H9 (cell line): Measurements from ENCODE around the gene CLOCK. TPM values are rescaled to one million over a fixed set of nuclear protein-coding genes. Genes with fewer than 3 reads are reported as not detected.

Source experiments
- DNase-seq: peaks from one replicate; pipeline ENCODE4 v3.0.0-alpha.2; 2017
- H2AFZ ChIP-seq: one replicate; pipeline ENCODE4 v1.6.1; 2013; ENCODE audit warnings: mild to moderate bottlenecking, low read length, control low read depth, moderate library complexity
- H2AK5ac ChIP-seq: 2 replicates; pipeline ENCODE4 v1.6.1; 2013; ENCODE audit warnings: low read length, control low read depth, mixed read lengths; ENCODE audit not compliant: insufficient read length
- H2BK120ac ChIP-seq: one replicate; pipeline ENCODE4 v1.6.1; 2013; ENCODE audit warnings: low read depth, mild to moderate bottlenecking, low read length, control low read depth, inconsistent platforms; ENCODE audit not compliant: poor library complexity, severe bottlenecking
- H2BK12ac ChIP-seq: 2 replicates; pipeline ENCODE4 v1.6.1; 2013; ENCODE audit warnings: low read length, control low read depth, mixed read lengths, low read depth; ENCODE audit not compliant: insufficient read length
- H2BK15ac ChIP-seq: 2 replicates; pipeline ENCODE4 v1.6.1; 2013; ENCODE audit warnings: low read depth, low read length, control low read depth
- H2BK20ac ChIP-seq: one replicate; pipeline ENCODE4 v1.6.1; 2013; ENCODE audit warnings: low read depth, mild to moderate bottlenecking, low read length, control low read depth, inconsistent platforms; ENCODE audit not compliant: poor library complexity, severe bottlenecking
- H2BK5ac ChIP-seq: 2 replicates; pipeline ENCODE4 v1.6.1; 2013; ENCODE audit warnings: low read length, control low read depth, mixed read lengths; ENCODE audit not compliant: insufficient read length
- H3K14ac ChIP-seq: 2 replicates; pipeline ENCODE4 v1.6.1; 2013; ENCODE audit warnings: low read length, control low read depth; ENCODE audit not compliant: insufficient read depth
- H3K18ac ChIP-seq: 2 replicates; pipeline ENCODE4 v1.6.1; 2013; ENCODE audit warnings: low read depth, mild to moderate bottlenecking, mixed read lengths, low read length, control low read depth; ENCODE audit not compliant: insufficient read length
- H3K23ac ChIP-seq: 2 replicates; pipeline ENCODE4 v1.6.1; 2013; ENCODE audit warnings: low read length, control low read depth, mixed read lengths, low read depth; ENCODE audit not compliant: insufficient read length
- H3K23me2 ChIP-seq: 2 replicates; pipeline ENCODE4 v1.6.1; 2013; ENCODE audit warnings: low read depth, mild to moderate bottlenecking, mixed read lengths, low read length, control low read depth; ENCODE audit not compliant: insufficient read length, poor library complexity, severe bottlenecking
- H3K27ac ChIP-seq: 2 replicates; pipeline ENCODE4 v1.5.1; 2013; ENCODE audit warnings: low read length, control low read depth, mixed read lengths, low read depth; ENCODE audit not compliant: insufficient read length
- H3K27me3 ChIP-seq: 2 replicates; pipeline ENCODE4 v1.6.1; 2013; ENCODE audit warnings: low read length, control low read depth, inconsistent platforms; ENCODE audit not compliant: insufficient read depth
- H3K4ac ChIP-seq: 2 replicates; pipeline ENCODE4 v1.6.1; 2013; ENCODE audit warnings: low read depth, mild to moderate bottlenecking, control low read depth, inconsistent platforms, low read length, moderate library complexity
- H3K4me1 ChIP-seq: 2 replicates; pipeline ENCODE4 v1.6.1; 2013; ENCODE audit warnings: low read length, control low read depth, inconsistent platforms; ENCODE audit not compliant: insufficient read depth
- H3K4me2 ChIP-seq: 2 replicates; pipeline ENCODE4 v1.6.1; 2013; ENCODE audit warnings: low read length, control low read depth, mixed read lengths; ENCODE audit not compliant: insufficient read length, insufficient read depth
- H3K56ac ChIP-seq: 2 replicates; pipeline ENCODE4 v1.6.1; 2013; ENCODE audit warnings: low read depth, mild to moderate bottlenecking, mixed read lengths, low read length, control low read depth; ENCODE audit not compliant: insufficient read length
- H3K79me1 ChIP-seq: 2 replicates; pipeline ENCODE4 v1.6.1; 2013; ENCODE audit warnings: low read depth, mild to moderate bottlenecking, moderate library complexity, low read length, control low read depth, inconsistent platforms; ENCODE audit not compliant: insufficient read depth, poor library complexity, severe bottlenecking
- H3K79me2 ChIP-seq: 2 replicates; pipeline ENCODE4 v1.6.1; 2013; ENCODE audit warnings: low read length, control low read depth, inconsistent platforms; ENCODE audit not compliant: insufficient read depth
- H3K9ac ChIP-seq: 2 replicates; pipeline ENCODE4 v1.6.1; 2013; ENCODE audit warnings: low read length, control low read depth, mixed read lengths; ENCODE audit not compliant: insufficient read length; ENCODE audit errors: extremely low read depth
- H3K9me3 ChIP-seq: one replicate; pipeline ENCODE4 v1.6.1; 2013; ENCODE audit warnings: low read depth, low read length, inconsistent platforms; ENCODE audit not compliant: control insufficient read depth
- H3T11ph ChIP-seq: one replicate; pipeline ENCODE4 v1.6.1; 2013; ENCODE audit warnings: mild to moderate bottlenecking, low read length, control low read depth, inconsistent platforms
- H4K20me1 ChIP-seq: one replicate; pipeline ENCODE4 v1.6.1; 2013; ENCODE audit not compliant: control insufficient read depth, insufficient read length, insufficient read depth
- H4K5ac ChIP-seq: 2 replicates; pipeline ENCODE4 v1.6.1; 2013; ENCODE audit warnings: low read depth, mild to moderate bottlenecking, mixed read lengths, low read length, control low read depth; ENCODE audit not compliant: insufficient read length
- H4K8ac ChIP-seq: replicated peaks from 2 replicates; pipeline ENCODE4 v1.6.1; 2013; ENCODE audit warnings: low read length, control low read depth, mixed read lengths, low read depth; ENCODE audit not compliant: insufficient read length
- H4K91ac ChIP-seq: 2 replicates; pipeline ENCODE4 v1.6.1; 2013; ENCODE audit warnings: low read depth, mild to moderate bottlenecking, moderate library complexity, mixed read lengths, low read length, control low read depth; ENCODE audit not compliant: insufficient read length
- H3K27ac Mint-ChIP-seq, 3 experiments: 2 replicates in 2 of 3; 3 replicates in 1 of 3; pipeline ENCODE4 v1.8.0; 2020 to 2021; ENCODE audit warnings: mixed read lengths in 3 of 3, mild to moderate bottlenecking in 1 of 3, moderate library complexity in 1 of 3
- H3K27me3 Mint-ChIP-seq: 2 replicates; pipeline ENCODE4 v1.8.0; 2021; ENCODE audit warnings: low read depth, mild to moderate bottlenecking, moderate library complexity, mixed read lengths
- H3K36me3 Mint-ChIP-seq, 3 experiments: 2 replicates in 2 of 3; 3 replicates in 1 of 3; pipeline ENCODE4 v1.8.0; 2020 to 2021; ENCODE audit warnings: low read depth in 3 of 3, mixed read lengths in 3 of 3; ENCODE audit not compliant: insufficient read depth in 1 of 3
- H3K4me1 Mint-ChIP-seq, 2 experiments: 2 replicates each; pipeline ENCODE4 v1.8.0; 2020; ENCODE audit warnings: mixed read lengths in 2 of 2
- H3K4me3 Mint-ChIP-seq, 2 experiments: 2 replicates in 1 of 2; 3 replicates in 1 of 2; pipeline ENCODE4 v1.8.0; 2020 to 2021; ENCODE audit warnings: mild to moderate bottlenecking in 2 of 2, mixed read lengths in 2 of 2, moderate library complexity in 1 of 2
- H3K9me3 Mint-ChIP-seq, 2 experiments: 2 replicates in 1 of 2; 3 replicates in 1 of 2; pipeline ENCODE4 v1.8.0; 2020; ENCODE audit warnings: mild to moderate bottlenecking in 2 of 2, mixed read lengths in 2 of 2, moderate library complexity in 1 of 2
- whole genome bisulfite sequencing: extraction: QIAGEN DNeasy Blood & Tissue Kit; methylation state at CpG from one replicate; pipeline ENCODE4 v1.1.7; 2013; ENCODE audit warnings: missing lambda C conversion rate, low lambda C conversion rate, mixed read lengths; ENCODE audit not compliant: insufficient read length; ENCODE audit errors: extremely low coverage; 5-methylcytosine and 5-hydroxymethylcytosine counted together
- total RNA-seq: library from RNA; stranded (reverse); gene quantifications from 2 replicates; pipeline ENCODE4 v1.2.1, GENCODE V29; 2021
- TF ChIP-seq, protein P1 (sequence below): fragments of 200-600 bp; sonication (generic); conservative IDR thresholded peaks from 3 replicates; pipeline ENCODE4 v1.8.0; 2021; ENCODE audit warnings: antibody characterized with exemption, mild to moderate bottlenecking

CLOCK gene
- total RNA-seq, 1 experiment from 2014 or later: 16.2 TPM

DNA sequence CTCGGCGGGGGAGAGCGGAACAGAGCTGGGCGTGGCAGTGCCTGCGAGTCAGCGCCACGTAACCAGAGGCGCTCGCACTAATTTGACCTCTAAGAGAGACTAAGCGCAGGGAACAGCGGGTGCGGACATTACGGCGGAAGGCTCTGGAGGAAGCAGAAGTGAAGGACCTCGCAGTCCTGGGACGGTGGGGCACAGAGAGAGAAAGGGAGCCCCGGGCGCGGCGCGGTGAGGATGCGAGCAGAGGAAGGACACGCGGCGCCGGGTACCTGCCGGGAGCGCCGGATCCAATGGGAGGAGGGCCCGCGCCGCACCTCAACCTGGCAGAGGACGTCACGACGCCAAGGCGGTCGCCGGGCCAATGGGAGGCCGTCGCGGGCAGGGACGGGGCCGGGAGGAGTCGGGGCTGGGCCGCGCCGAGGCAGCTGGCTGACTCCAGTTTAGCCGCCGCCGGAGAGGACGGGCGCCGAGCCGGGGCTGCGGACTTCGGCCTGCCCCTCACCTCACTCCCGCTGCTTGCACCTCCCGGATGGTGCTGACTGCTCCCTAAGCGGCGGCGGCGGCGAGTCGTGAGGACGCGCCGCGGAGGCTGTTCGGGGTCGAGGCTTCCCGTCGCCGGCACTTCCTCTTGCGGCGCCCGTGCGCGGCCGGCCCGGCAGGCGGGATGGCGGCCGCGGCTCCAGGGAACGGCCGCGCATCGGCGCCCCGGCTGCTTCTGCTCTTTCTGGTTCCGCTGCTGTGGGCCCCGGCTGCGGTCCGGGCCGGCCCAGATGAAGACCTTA lies 151.0 kb downstream of the CLOCK start, which contains the start of gene TMEM165:
TMEM165 (plus strand) TSS at position 429 of the 779 bp plus-strand sequence; CDS start at position 662, 233 bp downstream.
- H3K27ac ChIP-seq: peak within 1 kb of the TSS; percentile 12
- H4K91ac ChIP-seq: no peak within 1 kb of the TSS
- no peak within 1 kb of the TSS for H2AFZ ChIP-seq
- no peak within 1 kb of the TSS for H2AK5ac ChIP-seq
- no peaks in the 10 kb centered on the region for H3K9me3 ChIP-seq
- H3K79me2 ChIP-seq: peaks cover 31% of the 10 kb centered on the region
- no CpG with 5 or more reads among the region's 95 CpGs for WGBS
- H3K14ac ChIP-seq: peak within 1 kb of the TSS; percentile 95
- no peak within 1 kb of the TSS for H2BK120ac ChIP-seq
- no peaks in the 10 kb centered on the region for H3K79me1 ChIP-seq
- H3K56ac ChIP-seq: no peak within 1 kb of the TSS
- H3K18ac ChIP-seq: peak within 1 kb of the TSS; percentile 93
- H2BK20ac ChIP-seq: no peak within 1 kb of the TSS
- Mint-ChIP-seq H3K27me3 (no peaks in the 10 kb centered on the region; the same call in 1 of the 2 replicates), H3K4me1 (peaks cover 32 to 33% of the 10 kb centered on the region in 2 experiments), H3K4me3 (peak within 1 kb of the TSS; percentile 91 to 93), H3K27ac (peak within 1 kb of the TSS; percentile 91 to 99 (median 98)), H3K36me3 (peaks cover 21 to 29% (median 25%) of the 10 kb centered on the region in 3 experiments), H3K9me3 (no peaks in the 10 kb centered on the region; a peak in 1 of 5 replicates)
- H3K23ac ChIP-seq: no peak within 1 kb of the TSS
- no peaks in the 10 kb centered on the region for H4K20me1 ChIP-seq
- no peak within 1 kb of the TSS for H4K8ac ChIP-seq
- peak within 1 kb of the TSS; percentile 94 for H3K9ac ChIP-seq
- TF ChIP-seq, protein P1, sequence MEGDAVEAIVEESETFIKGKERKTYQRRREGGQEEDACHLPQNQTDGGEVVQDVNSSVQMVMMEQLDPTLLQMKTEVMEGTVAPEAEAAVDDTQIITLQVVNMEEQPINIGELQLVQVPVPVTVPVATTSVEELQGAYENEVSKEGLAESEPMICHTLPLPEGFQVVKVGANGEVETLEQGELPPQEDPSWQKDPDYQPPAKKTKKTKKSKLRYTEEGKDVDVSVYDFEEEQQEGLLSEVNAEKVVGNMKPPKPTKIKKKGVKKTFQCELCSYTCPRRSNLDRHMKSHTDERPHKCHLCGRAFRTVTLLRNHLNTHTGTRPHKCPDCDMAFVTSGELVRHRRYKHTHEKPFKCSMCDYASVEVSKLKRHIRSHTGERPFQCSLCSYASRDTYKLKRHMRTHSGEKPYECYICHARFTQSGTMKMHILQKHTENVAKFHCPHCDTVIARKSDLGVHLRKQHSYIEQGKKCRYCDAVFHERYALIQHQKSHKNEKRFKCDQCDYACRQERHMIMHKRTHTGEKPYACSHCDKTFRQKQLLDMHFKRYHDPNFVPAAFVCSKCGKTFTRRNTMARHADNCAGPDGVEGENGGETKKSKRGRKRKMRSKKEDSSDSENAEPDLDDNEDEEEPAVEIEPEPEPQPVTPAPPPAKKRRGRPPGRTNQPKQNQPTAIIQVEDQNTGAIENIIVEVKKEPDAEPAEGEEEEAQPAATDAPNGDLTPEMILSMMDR: no peak
- H4K5ac ChIP-seq: no peak within 1 kb of the TSS
- H3K27me3 ChIP-seq: no peaks in the 10 kb centered on the region
- peaks cover 10% of the 10 kb centered on the region for H3K23me2 ChIP-seq
- no peak within 1 kb of the TSS for H2BK15ac ChIP-seq
- peak; percentile 94 for DNase-seq
- no peak within 1 kb of the TSS for H2BK5ac ChIP-seq
- no peak within 1 kb of the TSS for H3K4ac ChIP-seq
- H2BK12ac ChIP-seq: no peak within 1 kb of the TSS
- peak within 1 kb of the TSS; percentile 83 for H3K4me2 ChIP-seq
- no peaks in the 10 kb centered on the region for H3K4me1 ChIP-seq
- no peak within 1 kb of the TSS for H3T11ph ChIP-seq
